GM21526 (cell line): Measurements from ENCODE around the gene TP63.
"Not testable (repeated sequence)": the region's sequence is repeated elsewhere in the genome, so short reads cannot be mapped to it uniquely, and the experiment has no call there.

Source experiments
- ATAC-seq: cut with Tn5 transposase; IDR thresholded peaks from one replicate; pipeline ENCODE4 v1.9.1; 2021; ENCODE audit warnings: moderate library complexity; ENCODE audit not compliant: unreplicated experiment, low FRiP score

Gene TP63

GRCh38 chr3:189625071-189625470 is 6.1 kb upstream of the TP63 start:
- ATAC-seq, result no peak

- ATAC-seq, result no peak
Observed at GRCh38 chr3:189625572-189625971, 5.6 kb upstream of the TP63 start.

DNA sequence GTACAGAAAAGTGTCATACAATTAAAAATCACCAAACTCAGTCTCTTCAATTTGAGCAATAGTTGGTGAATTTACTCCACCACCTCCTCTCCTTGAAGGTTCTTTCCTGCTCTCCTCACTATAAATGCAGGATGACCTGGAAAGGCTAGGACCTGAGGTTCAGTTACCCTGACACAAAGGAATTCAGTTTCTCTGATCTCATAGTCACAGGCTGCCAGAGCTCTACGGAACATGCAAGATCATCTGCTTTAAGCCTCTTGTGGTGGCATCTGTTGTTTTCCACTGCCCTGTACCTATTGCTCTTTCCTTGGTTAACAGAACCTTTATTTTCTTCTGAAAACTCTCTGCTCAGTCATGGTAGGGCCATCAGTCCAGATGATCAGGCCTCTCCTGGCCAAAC is 4.9 kb upstream of the TP63 start:
- ATAC-seq, result no peak

- ATAC-seq, result no peak
Observed at GRCh38 chr3:189629803-189630455, 1.3 kb upstream of the TP63 start.

DNA sequence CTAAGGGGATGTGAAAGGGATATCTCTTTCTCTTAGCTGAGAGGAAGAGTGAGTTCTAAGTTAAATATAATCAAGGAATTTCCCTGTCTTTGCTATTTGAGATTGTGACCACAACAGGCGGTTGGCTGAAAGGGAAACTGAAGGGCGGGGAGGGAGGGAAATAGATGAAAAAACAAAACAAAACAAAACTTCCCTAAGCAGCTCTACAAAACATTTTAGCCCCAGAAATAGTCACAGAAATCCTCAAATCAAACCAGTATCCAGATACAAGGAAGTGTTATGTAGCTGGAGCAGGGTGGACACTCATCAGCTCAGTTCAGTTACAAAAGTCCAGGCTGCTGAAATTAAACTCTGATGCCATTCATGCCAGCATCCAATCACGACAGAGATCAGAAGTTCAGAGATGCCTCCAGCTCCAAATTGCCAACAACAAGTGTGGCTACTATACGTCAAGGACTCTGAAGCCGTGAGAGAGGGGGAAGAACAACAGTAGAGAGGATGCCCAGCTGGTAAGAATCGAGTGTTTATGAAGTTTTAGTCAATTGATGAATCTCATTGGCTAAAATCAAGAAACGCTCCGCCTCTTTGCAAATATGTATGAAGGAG is 319 bp upstream of the TP63 start:
- ATAC-seq, result peak; percentile 47

DNA sequence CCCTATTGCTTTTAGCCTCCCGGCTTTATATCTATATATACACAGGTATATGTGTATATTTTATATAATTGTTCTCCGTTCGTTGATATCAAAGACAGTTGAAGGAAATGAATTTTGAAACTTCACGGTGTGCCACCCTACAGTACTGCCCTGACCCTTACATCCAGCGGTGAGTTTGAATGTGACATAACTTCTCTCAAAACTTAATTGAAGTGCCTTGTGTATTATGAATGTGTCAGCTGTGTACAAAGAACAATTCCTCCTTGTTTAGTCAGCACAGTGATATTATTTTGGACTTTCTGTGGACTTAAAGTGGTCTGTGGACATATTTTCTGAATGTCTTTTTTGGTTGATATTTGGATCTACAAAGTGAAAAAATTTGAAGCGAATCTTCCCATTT is 220 bp downstream of the TP63 start:
- no peak for ATAC-seq

DNA sequence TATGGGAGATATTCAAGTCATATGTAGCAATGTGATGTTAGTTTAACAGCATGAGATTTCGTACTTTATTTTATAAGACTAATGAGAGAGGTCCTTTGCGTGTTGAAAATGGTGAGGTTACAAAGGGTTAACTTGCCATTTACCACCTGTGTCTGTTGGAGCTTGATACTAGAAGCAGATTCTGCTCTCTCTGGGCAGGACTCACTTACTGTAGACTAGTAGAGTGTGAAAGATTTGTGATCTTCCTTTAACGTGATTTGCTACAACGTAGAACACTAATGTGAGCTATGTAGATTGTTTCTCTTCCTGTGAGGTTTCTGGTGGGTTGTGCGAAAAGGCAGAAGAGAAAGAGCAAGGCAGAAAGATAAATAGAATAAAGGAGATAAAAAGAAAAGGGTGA is 1.1 kb downstream of the TP63 start:
- ATAC-seq, result peak; percentile 58

GRCh38 chr3:189635339-189635738 is 4.2 kb downstream of the TP63 start:
- ATAC-seq, result no peak

- ATAC-seq, result no peak
Observed at GRCh38 chr3:189636048-189636447, 4.9 kb downstream of the TP63 start.

DNA sequence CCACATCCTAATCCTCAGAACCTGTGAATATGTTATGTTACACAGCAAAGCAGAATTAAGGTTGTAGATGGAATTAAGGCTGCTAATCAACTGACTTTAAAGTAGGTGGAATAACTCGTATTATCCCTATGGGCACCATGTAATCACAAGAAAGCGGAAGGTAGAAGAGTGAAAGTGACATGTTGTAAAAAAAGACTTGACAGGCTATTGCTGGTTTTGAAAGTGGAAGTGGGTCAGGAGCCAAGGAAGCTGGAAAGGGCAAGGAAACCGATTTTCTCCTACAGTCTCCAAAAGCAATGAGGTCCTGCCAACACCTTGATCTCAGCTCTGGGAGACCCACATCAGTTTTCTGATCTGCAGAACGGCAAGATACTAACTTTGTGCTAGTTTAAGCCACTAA is 6.6 kb downstream of the TP63 start:
- ATAC-seq, result no peak

DNA sequence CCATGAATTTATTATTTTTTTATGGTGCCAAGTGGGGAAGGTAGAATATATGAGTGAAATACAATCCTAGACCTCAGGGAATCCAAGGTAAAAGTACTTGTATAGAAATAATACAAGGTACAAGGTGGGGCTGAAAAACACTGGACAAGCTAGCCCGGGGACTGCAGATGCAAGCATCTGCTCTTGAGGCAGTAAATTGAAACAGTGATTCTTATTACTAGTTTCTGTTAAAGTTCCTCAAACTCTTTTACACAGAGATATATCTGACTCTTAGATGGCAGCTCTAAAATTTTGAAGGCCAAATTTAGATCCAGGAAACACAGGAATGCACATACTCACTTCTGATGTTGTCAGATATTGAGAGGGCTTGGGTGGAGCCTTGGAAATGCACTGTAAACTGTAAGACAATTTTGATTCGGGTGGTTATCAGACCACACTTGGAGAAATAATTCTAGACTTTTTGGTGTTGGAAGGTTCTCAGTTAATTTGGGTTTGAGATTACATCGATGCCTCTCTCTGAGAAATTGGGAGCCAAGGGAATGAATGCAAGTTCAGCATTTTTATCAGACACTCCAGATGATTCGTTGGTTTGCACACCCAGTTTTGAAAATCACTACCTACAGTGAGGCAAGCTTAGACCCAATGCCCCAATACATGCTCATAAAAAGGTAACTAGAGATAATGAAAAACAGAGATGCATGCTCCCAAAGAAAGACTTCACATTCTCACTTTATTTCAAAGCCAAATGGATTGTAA is 7.3 kb downstream of the TP63 start:
- no peak for ATAC-seq

DNA sequence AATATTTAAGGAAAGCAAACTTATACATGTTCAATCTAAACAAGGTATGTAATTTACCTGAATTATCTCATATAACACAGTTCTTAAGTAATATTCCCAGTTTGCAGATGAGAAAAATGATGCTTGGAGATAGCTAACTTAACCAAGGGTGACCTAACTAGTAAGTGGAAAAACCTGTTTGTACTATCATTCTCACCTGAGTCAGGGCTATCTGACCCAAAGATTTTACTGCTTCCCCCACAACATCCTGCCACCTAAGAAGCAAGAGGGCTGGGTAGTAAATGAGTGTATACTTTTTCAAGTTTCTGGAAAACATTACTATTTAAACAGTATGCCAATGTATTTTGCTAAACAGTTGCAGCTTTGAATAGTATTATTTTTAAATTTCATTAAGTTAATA is 10.6 kb downstream of the TP63 start:
- no peak for ATAC-seq

DNA sequence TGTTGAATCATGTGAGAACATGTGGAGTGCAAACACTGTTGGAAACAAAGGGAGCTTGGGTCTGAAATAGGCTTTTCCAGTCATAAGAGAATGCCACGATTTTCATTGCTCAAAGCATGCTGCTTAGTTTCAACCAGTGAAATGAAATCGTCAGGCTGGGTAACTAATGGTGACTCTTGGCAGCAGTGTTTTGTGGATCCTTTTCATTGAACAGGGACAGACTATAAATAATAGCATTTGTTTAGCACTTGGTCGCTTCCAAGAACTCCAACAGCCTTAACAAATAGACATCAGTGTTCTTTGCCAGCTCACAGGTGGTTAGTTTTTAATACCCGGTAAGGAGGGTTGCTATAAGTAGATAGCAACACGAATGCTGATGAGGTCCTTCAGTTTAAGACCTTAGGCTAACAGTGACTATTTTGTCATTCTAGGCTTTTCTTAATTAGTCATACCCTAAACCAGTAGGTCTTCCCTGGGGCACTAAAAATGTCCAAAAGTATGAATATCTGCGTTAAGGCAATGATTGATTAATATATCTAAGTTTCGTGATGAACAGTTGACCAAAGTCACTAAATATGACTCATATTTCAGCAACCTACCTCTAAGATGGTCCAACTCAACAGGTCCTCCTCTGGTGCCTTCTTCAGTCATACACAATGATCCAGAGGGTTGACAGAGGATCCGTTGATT is 15.8 kb downstream of the TP63 start:
- no peak for ATAC-seq

DNA sequence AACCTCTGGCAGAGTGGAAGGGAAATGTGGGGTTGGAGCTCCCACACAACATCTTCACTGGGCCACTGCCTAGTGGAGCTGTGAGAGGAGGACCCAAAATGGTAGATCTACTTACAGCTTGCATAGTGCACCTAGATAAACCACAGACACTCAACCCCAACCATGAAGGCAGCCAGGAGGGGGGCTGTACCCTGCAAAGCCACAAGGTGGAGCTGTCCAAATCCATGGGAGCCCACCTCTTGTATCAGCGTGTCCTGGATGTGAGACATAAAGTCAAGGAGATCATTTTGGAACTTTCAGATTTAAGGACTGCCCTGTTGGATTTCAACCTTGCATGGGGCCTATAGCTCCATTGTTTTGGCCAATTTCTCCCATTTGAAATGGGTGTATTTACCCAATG is 20.9 kb downstream of the TP63 start:
- ATAC-seq, result no peak

GRCh38 chr3:189655617-189656016 is 24.4 kb downstream of the TP63 start:
- ATAC-seq, result no peak

DNA sequence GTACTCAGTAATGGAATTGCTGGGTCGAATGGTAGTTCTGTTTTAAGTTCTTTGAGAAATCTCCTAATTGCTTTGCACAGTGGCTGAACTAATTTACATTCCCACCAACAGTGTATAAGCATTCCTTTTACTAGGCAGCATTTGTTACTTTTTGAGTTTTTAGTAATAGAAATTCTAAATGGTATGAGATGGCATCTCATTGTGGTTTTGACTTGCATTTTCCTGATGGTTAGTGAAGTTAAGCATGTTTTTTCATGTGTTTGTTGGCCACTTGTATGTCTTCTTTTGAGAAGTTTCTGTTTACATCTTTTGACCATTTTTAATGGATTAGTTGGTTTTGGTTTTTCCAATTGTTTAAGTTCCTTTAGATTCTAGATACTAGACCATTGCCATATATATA is 28.4 kb downstream of the TP63 start:
- no peak for ATAC-seq

- ATAC-seq, result no peak
Observed at GRCh38 chr3:189664311-189664710, 33.1 kb downstream of the TP63 start.

DNA sequence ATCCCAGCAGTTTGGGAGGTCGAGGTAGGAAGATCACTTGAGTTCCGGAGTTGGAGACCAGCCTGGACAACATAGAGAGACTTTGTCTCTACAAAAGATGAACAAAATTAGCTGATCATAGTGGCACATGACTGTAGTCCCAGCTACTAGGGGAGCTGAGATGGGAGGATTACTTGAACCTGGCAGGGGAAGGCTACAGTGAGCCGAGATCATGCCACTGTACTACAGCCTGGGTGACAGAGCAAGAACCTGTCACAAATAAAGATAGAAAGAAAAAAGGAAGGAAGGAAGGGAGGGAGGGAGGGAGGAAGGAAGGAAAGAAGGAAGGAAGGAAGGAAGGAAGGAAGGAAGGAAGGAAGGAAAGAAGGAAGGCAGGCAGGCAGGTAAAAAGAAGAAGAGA is 41.2 kb downstream of the TP63 start:
- ATAC-seq, result not testable (repeated sequence)

DNA sequence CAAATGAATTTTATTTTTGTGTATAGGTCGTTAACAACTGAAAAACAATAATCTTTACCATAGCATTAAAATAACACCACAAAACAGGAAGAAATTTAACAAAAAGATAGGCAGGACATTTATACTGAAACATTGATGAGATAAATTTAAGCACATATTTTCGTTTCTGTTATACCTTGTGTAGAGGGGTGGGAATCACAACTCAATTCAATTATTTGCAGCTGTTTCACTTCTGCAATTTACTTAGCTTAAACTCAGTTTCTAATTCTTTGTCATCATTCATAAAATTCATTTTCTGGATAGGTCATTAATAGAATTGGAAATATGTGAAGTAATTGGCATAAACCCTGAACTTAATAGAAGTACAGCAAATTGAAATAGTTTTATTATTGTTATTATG is 42.3 kb downstream of the TP63 start:
- ATAC-seq, result peak; percentile 83

- no peak for ATAC-seq
Observed at GRCh38 chr3:189674249-189674913, 43.2 kb downstream of the TP63 start.

DNA sequence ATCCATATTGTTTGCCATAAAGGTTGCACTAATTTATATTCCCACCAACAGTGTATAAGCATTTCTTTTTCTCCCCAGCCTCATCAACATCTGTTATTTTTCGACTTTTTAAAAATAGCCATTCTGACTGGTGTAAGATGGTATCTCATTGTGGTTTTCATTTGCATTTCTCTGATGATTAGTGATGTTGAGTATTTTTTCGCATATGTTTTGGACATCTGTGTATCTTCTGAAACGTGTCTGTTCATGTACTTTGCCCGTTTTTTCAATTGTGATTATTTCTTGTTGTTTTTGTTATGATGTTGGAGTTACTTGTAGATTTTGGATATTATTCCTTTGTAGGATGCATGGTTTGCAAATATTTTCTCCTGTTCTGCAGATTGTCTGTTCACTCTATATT is 46.5 kb downstream of the TP63 start:
- peak; percentile 64 for ATAC-seq
